HG02852 (cell line): Measurements from ENCODE around the gene AFF1.
"Not testable (repeated sequence)": the region's sequence is repeated elsewhere in the genome, so short reads cannot be mapped to it uniquely, and the experiment has no call there.

ENCODE experiments used
- ATAC-seq: cut with Tn5 transposase; IDR thresholded peaks from one replicate; pipeline ENCODE4 v1.9.1; 2021; ENCODE audit warnings: mild to moderate bottlenecking, moderate library complexity; ENCODE audit not compliant: unreplicated experiment

The AFF1 gene

DNA sequence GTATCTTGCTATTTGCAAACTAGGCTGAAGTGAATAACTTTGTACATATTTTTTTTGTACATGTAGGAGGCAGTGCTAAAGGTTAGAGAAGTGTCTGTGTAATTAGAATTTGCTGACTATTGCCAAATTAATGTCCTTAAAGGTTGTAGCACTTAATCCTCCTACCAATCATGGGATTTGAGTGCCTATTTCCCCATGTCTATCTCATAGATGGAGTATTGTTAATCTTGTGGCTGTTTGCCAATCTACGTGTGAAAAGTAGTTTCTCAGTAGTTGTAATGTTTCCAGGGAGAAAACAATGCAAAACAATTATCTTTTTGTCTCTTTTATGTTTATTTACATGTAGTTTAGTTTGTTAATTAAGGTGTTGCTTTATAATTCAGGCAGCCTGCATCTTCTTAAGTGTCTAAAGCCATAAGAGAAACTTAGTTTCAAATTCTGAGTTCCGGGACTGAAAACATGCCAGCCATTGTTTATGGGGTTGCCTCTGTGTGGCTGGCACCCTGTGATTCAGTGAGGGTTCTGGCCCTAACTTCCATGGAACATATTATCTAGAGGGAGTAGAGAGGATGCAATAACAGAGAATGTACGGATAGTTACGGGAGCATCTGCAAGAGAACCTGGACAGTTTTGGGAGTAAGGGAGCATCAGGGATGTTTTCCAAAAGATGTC is 143.2 kb downstream of the AFF1 start:
- no peak for ATAC-seq

DNA sequence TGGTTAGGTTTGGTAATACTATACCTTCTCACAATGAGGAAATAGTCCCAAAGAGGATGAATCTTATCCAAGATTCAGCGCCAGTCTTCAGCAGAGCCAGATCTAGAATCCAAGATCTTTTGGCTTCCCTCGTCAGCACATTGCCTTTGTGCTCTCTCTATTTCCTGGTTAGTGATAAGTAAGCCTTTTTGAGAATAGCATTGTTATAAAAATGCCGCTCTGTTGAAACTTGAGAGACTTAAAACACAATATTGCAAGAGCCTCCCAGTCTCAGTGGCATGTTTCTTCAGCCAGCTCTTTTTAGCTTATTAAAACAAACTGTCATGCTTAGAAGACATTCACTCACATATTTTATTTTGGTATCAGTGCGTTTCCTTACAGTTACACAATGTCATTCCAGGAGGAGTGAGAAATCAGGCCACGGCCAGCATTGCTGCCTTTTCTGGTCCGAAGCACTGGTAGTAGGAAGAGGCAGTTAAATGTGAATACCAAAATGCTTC is 144.2 kb downstream of the AFF1 start:
- no peak for ATAC-seq

DNA sequence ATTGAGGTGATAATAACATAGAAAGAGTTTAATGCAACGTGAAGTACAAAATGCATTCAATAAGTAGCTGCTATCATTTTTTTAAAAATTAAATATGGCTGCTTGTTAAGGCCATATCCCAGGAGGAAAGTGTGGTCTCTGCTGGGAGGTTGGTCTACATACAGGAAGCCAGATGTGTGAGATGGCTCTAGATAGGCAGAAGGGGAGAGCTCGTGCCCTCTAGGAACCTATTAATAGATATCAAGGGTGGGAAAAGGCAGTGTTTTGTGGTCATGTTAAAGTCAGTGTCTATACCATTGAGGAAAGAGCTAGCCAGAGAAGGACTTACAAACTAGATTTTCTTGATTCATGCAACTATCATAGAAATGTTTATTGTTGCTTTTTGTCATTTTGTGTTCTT is 145.2 kb downstream of the AFF1 start:
- no peak for ATAC-seq

DNA sequence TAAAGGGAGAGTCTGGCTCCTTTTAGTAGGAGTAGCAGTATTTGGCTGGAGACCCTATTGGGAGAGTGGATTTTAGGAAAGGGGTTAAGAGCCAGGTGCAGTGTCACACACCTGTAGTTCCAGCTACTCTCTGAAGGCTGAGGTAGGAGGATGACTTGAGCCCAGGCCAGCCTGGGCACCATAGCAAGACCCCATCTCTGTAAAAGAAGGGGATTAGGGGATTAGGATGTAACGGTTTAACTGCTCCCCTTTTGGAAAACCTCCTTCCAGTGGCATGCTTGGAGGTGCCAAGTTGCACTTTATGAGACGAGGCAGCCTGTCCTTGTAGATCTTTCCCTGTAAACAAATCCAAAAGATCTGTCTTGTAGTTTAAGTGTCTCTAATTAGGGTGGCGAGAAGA is 145.7 kb downstream of the AFF1 start:
- no peak for ATAC-seq

DNA sequence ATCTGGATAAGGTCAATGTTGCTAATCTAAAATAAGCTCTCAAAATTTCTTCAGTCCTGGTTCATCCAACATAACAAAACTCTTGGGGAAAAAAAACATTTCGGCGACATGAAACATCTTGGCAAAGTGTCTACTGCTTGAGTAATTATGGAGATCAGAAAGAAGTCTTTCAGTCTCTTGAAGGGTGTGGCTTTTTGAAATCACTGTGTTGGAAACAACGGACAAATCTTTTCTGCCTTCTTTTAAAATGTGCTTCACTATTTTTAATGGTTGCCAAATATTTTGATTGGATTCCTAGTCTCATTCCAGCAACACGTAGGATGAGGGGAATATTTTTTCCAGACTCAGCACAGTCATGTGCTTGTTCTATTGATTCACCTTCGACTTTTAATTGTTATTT is 147.0 kb downstream of the AFF1 start:
- ATAC-seq, result no peak

DNA sequence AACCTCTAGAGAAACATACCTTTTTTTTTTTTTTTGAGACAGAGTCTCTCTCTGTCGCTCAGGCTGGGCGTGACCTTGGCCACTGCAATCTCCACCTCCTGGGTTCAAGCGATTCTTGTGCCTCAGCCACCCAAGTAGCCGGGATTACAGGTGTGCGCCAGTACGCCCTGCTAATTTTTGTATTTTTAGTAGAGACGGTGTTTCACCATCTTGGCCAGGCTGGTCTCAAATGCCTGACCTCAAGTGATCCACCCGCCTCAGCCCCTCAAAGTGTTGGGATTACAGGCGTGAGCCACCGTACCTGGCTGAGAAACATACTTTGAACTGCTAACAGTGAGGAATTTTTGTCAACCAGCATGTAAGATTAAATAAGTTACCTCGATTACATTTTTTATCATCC is 150.9 kb downstream of the AFF1 start:
- not testable (repeated sequence) for ATAC-seq

DNA sequence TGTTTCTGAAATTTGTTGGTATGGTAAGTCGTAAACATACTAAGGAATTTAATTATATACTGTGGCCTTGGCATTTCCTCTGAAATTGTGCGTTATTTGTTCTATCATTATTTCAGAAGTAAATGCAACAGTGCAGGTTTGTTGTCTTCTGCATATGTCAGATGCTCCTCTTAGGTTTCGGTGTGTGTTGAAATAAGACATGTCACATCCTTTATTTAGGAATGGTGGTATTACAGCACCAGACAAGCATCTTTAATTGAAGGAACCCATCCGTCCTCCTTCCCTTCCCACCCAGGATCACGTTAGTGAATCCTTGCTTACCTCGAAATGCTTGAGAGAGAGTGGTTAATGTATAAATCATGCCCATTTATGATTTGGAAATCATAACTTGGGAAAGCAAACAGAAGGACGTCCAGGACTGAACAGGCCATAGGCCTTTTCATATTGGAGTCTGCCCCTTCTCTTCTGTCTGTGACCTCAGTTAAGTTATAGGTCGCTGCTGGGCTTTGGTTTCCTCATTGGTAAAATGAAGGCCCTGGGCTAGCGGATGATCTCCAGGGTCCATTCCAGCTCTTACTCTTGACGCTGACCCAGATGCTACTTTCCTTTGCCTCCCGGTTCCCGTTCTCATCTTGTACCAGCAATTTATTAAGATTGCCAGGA is 151.5 kb downstream of the AFF1 start:
- no peak for ATAC-seq

DNA sequence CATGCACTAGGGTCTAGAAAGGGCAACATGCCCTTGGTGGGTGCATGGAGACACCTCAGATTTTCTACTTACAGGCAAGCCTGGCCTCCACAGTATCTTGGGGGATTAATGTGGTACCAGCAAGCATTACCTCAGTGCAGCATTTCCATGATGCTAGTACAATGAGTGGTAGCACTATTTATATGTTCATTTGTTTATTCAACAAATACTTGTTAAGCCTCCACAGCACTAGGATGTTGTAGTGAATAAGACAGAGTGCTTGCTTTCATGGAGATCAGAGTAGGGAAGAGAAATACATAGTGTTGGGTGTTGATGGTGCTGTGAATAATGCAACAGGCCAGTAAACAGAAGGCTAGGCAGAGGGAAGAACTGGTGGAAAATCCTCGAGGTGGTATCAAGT is 152.2 kb downstream of the AFF1 start:
- ATAC-seq, result no peak

DNA sequence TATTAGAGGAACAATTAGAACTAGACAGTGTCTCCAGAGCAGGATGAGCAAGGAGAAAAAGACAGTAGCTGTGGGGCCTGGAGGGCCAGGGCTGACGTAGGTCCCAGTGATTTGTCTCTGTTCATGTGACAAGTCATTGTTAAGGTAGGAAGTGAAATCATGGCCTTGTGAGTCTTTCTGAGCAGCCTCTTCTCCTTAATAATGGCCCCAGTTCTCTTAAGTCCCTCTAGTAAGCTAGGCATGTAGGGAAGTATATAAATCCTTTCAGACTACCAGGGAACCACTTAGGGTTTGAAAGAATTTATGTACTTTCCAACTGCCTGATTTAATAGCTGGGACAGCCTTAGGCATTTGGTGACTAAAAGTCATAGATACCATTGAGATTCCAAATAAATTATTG is 152.6 kb downstream of the AFF1 start:
- ATAC-seq, result no peak

DNA sequence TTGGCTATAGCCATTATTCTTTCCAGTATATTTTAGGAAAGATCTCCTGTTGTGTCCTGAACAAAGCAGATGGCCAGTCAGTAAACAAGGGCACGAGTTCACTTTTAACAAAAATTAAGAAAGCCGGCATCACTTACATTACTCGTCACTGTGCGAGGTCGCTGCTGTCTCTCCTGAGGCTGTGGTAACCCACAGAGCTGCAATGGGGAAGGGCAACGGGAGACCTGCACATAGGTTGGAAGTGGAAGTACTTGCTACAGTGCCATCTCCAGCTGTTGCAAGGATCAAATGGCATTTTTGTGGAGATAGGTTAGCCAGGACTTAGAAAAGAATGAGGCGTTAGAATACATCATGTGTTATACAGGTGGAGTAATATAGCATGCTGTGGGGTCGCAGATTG is 153.4 kb downstream of the AFF1 start:
- ATAC-seq, result no peak

DNA sequence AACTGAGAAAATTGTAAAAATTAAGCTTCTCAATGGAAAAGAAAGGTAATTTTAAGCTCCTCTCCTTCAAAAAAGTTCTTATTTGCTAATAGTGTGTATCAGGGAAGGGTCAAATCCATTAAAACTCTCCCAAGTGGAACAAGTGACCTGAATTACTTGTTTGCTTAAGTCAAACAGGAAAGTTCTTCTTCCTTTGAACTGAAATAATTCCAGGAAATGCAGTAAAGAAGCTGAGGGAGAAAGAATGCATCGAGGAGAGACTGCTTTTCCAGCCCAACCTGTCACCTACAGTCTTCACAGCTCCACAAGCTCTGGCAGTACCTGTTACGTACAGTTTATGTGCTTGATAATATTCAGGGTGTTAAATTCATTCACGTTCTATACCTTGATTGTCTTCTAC is 154.6 kb downstream of the AFF1 start:
- ATAC-seq, result no peak

DNA sequence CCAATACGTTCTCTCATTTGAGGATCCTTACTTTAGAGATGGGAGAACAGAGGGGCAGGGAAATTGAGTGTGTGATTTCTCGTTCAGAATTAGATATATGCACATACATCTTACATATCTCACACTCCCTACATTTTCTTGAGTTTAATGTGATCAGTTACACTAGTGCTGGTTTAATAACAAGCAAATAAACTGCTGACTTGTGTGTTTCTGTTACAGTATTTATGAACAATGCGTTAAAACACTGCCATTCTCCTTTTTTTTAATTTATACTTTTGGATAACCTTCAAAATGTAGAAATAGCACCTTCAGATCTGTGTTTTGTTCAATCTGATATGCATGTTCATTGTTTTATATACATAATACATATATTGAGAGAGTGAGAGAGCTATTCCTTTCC is 155.5 kb downstream of the AFF1 start:
- no peak for ATAC-seq

DNA sequence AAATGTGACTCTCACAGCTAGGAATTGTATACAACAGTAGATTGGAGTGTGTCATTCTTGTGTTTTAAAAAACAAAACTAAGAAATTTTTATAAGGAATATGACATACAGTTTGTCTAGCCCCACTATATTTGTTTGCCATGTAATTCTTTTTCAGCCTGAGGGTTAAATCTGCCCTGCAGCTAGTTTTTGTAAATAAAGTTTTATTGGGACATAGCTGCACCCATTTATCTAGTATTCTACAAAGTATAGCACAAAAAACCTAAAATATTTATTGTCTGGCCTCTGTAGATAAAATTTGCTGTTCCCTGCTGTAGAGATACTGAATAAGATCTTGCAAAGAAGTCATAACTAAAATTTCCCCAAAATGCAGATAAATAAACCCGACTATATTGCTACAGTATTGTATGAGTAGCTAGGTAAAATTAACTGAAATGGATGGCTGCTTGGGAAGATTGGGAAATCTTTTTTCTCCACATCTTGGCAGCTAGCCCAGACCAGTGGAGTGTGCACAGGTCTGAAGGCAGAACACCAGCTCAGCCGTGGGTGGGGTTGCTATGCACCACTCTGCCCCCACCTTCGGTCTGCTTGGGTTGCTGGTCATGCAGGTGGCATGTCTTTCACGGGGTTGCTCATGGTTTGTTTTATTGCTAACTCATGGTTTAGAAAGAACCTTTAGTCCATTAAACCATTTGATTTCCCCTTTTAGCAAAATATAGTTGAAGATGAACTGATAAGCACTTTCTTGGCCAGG is 157.8 kb downstream of the AFF1 start:
- peak; percentile 36 for ATAC-seq

DNA sequence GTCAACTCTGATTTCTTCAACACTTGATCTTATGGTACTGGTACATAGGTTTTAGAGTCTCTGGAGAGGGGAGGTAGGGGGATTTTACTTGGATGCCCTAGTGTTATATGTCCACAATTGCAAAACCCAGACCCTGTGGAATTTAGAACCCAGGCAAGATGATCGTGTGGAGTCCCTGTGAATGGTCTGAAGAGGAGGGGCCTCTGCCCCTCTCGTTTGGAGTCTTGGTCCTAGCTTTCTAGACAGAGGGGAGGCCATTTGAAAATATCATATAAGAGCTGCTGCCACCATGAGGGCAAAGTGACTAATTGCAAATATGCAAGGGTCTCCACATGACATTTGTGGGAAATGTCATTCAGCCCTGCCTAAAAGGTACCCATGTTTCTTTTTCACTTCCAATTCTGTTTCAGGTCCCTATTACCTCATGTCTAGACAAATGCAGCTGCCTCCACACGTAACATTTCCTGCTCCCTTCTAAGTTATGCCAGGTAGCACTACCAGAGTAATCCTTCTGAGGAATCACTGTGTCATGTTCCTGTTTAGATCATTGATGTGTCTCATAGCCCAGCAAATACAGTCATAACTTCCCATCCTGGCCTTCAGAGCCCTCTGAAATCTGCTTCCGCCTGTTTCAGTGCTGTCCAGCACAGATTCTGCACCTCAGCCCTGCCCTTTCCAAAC is 158.8 kb downstream of the AFF1 start:
- peak; percentile 87 for ATAC-seq

DNA sequence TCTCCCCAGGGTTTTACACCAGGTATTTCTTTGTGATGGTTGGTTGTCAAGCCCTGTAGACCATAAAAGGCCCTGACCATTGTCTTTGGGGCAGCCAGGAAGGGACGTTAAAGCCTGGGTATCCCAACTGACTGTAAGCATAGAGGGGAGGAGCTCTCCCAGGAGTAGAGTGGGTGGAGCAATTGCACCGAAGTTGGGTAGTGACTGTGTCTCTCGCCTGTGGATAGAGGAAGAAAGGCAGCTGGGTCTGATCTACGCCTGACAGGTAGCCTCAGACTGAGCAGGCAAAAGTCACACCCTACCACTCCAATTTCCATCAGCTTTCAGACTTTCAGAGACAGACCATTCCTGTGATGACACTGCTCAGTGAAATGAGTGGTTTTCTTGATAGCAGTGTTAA is 162.3 kb downstream of the AFF1 start:
- ATAC-seq, result no peak

DNA sequence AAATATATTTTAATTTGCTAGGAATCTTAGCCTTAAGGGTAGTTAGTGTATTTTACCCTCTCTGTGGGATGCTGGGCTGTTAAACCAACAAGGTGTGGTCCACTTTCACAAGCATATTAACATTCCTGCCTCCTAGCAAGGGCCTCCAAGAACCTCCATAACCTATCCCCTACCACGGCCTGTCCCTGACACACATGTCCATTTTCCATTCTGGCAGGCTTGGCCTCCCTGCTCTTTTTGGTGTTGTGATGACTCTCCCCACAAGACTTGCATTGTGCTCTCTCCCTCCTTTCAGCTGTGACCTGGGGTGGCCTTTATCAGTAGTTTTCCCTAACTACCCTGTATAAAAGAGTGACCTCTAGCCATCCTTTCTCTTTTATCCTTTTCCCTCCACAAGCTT is 165.4 kb downstream of the AFF1 start:
- no peak for ATAC-seq

DNA sequence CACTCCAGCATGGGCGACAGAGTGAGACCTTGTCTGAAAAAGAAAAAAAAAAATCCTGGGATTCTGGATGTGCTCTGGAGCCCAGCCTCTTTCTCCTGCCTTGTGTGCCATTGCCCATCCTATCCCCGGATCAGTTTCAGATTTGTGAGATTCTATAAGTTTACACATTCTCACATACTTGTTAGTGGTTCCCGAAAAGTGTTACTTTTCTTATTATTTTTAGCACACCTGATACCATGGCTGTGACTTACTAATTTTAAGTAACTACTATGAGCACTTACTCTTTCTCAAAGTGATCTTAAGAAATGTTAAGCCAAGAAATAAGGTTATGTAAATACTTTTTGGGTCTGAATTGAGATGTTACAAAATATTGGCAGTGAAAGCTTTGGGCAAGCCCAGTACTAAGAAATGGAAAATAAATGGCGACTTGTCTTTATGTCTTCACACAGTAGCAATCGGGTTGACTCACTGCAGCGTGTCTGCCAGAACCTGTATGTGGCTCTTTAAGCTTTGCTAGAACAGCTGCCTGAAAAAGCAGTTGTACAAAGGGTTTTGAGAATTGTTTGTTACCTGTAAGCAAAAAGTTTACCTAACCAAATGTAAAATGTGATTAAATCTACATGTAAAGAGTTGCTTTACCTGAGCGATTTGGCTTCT is 166.9 kb downstream of the AFF1 start:
- no peak for ATAC-seq

DNA sequence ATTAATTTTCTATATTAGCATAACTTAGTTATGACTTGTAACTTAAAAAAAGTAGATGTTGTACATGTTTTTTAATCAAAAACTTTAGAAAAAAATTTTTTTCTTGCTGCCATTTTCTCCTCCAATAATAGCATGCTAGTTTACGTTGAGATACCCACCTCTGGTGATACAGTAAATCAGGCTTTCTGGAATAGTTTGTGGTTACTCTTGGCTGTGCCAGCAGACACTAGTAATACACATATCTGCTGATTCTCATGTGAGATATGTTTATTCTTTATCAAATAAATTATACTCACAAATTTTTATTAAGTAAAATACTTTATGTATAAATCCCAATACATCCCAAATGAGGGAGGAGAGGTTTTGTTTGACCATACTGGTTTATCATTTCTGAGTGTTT is 168.3 kb downstream of the AFF1 start:
- ATAC-seq, result no peak

DNA sequence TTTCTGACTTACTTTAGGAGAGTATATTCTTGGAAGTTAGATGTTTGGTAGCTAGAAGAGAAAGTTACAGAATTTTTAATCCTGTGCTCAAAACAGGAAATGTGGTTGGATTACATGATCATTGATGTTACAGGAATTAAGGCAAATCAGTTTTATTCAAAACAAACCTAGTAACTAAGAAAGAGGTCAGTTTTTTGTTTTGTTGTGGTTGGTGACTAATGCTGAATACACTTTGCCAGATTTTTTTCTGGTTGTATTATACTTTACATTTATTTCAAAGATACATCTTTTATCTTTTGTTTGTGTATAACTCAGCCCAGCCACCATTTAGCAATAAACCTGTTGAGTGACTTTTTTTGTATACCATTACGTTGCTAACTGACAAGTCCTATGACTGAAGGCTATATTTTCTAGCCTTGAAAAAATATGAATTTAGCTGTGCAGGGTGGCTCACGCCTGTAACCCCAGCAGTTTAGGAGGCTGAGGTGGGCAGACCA is 168.9 kb downstream of the AFF1 start:
- no peak for ATAC-seq

DNA sequence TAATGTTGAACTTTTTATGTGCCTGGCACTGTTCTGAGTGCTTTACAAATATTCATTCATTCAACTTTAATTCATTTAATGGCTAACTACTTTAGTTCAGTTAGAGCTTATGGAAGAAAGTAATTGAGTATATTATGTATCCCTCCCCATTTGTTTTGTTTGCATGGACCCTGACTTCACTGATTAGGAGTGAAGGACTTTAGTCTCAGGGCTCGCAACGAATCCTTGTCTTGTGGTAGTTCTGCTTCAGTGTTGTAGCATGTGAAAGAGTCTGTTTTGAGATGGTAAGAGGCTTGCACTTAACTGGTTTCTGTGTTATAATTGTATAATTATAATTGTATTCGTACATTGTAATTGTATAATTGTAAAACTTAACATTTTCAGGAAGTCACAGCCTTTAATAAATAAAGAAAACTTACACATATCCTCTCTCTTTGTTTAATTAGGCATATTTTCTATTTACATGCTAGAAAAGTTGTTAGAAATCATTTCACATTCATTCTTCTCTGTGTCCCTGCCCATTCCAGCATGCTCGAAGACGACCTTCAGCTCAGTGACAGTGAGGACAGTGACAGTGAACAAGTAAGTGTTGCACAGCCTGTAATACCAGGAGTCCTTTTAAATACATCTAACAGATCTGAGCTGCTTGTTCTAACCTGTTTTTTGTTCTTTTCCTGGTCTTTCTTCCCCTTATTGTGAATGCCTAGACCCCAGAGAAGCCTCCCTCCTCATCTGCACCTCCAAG is 170.5 kb downstream of the AFF1 start:
- ATAC-seq, result no peak
